ENCODE results near the gene CHD5. TPM values are rescaled to one million over a fixed set of nuclear protein-coding genes. Genes with fewer than 3 reads are reported as not detected.
A peak's percentile ranks its signal among the peaks of the same experiment; 100 is the strongest.

CHD5 gene
- total RNA-seq, 1 experiment from 2014 or later, result not detected

DNA sequence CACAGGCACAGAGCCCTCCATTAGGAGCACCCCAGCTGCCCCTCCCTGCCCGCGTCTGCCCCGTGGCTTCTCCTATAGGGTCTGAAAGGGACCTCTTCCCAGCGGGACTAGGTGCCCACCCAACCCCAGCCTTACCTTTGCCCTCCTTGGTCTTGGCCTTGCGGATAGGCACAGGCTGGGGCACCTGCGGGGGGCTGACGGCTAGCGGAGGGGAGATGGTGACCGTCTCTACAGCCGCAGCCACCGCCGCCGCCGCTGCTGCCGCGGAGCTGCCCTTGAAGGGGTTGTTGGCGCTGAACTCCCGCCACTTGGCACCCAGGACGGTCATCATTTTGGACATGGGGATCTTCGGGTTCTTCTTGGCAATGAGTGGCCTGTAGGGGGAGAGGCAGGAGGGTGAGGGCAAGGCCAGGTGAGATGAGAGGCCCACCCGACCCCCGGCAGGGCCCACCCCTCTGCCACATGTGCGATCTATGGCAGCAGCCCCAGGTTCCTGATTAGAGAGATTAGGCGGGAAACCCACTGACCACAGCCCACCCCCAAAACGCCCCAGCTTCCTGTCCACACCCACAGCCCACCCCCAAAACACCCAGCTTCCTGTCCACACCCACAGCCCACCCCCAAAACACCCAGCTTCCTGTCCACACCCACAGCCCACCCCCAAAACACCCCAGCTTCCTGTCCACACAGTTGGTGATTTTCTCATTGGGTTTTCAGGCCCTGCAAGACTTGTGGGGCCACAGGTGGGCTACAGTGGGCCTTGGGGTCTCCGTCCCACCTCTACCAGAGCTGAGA lies 25.4 kb downstream of the CHD5 start:
- no peak for DNase-seq (ENCODE audit: low read depth)

DNA sequence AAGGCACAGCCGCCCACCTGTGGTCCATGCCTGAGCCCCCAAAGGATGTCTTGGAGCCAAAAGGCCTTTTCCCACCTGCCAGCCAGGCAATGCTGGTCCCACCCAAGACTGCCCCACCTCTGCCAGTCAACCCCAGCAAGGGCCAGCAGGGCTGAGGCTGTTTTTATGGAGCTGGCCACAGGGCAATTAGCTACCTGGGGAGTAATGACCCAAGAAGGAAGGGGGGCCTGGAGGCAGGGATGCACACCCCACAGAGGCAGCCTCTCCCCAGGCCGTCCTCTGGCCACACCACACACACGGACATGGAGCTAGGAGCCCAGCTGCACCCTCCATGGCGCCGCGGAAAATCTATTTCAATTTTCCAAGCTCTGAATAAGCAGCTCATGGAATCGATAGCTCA lies 27.2 kb downstream of the CHD5 start:
- no peak for DNase-seq (ENCODE audit: low read depth)

DNA sequence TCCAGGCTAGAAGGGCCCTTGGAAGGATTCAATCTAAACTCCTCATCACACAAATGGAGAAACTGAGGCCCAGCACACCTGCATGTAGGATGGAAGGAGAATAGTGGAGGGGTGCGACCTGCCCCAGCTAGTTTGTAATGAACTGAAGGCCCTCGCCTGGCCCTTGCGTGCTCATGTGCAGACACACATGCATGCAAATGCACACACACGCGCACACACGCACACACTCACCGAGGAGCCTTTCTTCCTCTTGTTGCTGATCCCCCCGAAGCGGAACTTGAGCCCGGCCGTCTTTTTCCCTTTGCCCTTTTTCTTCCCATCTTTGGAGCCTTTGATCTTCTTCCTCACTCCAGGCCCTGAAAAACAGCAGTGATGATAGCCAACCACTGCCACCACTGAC lies 27.9 kb downstream of the CHD5 start:
- DNase-seq (ENCODE audit: low read depth), result no peak

DNA sequence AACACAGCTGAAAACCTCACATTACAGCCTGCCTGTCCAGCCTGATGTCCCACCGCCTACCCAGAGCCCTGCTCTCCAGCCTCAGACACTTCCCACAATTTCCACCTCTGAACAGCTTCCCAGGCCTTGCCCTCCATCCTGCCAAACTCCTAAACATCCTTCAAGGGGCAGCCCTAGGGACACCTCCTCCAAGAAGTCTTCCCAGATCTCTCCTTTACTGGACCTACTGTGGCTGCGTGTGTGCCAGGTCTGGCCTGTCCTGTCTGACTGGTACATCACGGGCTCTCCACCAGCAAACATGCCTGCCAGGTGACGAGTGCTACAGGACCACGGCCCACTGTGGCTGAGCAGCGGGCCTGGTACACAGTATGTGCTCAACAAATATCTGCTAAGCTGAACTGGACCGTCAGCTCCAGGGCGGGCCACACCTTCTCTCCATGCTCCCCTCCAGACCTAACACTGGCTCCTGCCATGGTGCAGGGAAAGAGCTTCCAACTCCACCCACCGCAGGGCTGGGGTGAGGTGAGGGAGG lies 28.8 kb downstream of the CHD5 start:
- no peak for DNase-seq (ENCODE audit: low read depth)

DNA sequence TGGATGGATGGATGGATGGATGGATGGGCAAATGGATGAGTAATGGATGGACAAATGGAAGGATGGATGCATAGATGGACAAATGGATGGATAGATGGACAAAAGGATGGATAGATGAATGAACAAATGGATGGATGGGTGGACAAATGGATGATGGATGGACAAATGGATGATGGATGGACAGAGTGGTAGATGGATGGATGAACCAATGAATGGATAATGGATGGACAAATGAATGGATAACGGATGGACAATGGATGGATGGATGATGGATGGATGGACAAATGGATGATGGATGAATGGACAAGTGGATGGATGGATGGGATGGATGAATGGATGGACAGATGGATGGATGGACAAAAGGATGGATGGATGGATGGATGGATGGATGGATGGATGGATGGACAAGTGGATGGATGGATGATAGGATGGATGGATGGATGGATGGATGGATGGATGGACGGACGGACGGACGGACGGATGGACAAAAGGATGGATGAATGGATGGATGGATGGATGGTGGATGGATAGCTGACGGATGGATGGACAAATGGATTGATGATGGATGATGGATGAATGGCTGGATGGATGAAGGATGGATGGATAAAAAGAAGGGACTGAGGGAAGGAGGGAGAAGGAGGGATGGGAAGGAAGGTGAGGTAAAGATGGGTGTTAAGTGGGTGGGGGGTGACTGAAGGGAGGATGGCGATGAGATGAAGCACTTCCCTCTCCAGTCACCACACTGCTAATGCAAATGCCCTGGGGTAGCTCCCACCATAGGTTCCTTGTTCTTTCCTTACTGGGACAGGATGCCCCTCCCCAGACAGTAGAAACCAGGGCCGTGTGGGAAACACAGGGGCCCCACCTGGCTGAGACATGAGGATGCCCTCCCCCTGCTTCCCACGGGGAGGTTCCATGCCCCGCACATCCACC lies 29.8 kb downstream of the CHD5 start:
- no peak for DNase-seq (ENCODE audit: low read depth)

DNA sequence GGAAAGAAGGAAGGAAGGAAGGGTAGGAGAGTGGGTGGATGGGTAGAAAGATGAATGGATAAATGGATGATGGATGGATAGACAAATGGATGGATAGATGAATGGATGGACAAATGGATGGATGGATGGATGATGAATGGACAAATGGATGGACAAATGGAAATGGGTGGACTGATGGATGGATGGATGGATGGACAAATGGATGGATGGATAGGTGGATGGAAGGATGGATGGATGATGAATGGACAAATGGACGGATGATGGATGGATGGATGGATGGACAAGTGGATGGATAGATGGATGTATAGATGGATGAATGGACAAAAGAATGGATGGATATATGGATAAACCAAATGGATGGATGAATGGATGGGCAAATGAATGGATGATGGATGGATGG lies 30.5 kb downstream of the CHD5 start:
- DNase-seq (ENCODE audit: low read depth), result no peak

DNA sequence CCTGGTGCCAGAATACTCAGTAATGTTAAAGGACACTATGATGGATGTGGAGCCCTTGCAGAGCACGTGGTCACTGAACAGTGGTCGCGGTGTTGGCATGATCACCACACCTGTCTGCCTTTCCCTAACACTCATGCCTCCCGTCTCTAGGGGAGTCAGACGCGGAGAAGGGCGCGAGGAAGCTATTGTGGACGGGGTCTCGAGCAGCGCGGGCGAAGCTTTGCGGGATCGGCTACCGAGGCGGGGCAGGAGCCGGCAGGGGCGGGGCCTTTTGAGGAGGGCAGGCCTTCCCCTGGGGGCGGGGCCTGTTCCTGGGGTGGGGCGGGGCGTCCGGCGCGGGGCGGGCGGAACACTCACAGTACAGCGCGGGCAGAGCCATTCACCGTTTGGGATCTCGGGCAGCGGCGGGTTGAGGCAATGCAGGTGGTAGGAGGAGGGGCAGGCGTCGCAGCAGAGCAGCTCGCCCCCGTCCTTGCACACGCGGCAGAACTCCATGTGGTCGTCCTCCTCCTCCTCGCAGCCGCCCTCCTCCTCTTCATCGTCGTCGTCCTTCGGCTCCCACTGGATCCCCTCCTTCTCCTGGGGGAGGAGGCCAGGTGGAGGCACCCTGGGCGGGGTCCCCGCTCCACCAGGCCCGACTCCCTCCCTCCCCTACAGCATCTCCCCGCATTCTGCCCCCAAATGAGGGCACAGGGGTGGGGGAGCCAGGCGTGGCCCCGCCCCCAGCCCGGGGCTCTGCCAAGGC lies 31.5 kb downstream of the CHD5 start:
- peak; percentile 17 for DNase-seq (ENCODE audit: low read depth)

DNA sequence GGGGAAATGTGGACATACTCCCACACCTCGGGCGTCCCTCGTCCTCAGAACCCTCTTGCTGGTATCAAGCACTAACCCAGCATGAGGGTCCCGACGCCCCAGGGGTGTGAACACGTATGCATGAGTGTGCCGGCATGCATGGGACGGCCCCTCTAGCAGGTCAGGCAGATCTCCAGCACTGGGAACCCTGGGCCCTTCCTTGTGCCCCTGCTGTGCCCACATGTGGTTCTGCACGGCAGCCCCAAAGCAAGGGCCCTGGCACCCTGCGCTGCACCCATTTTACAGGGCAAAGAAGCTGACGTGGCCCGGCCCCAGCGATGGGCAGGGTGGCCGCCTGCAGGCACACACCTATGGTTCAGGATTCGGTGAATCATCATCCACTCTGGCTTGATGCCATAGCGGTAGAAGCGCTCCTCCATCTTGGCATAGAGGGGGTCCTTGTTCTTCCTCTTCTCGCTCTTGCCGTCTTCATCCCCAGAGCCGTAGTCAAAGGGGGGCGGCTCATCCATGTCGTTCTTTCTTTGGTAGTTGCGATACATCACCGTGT lies 34.2 kb downstream of the CHD5 start:
- no peak for DNase-seq (ENCODE audit: low read depth)

DNA sequence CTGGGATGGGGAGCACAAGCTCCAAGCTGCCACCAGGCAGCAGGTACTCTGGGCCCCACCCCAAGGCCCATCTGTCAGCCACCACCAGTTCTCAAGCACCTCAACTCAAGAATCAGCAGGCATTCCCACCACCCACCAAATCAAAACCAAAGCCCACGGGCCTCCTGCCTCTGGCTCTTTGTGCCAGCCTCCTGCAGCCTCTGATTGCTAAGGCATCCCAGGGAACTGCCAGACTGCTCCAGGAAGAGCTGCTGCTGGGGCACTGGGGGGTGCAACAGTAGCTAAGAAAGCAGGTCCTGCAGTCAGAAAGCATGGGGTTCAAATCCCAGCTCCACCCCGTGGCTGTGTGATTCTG lies 34.7 kb downstream of the CHD5 start:
- no peak for DNase-seq (ENCODE audit: low read depth)

DNA sequence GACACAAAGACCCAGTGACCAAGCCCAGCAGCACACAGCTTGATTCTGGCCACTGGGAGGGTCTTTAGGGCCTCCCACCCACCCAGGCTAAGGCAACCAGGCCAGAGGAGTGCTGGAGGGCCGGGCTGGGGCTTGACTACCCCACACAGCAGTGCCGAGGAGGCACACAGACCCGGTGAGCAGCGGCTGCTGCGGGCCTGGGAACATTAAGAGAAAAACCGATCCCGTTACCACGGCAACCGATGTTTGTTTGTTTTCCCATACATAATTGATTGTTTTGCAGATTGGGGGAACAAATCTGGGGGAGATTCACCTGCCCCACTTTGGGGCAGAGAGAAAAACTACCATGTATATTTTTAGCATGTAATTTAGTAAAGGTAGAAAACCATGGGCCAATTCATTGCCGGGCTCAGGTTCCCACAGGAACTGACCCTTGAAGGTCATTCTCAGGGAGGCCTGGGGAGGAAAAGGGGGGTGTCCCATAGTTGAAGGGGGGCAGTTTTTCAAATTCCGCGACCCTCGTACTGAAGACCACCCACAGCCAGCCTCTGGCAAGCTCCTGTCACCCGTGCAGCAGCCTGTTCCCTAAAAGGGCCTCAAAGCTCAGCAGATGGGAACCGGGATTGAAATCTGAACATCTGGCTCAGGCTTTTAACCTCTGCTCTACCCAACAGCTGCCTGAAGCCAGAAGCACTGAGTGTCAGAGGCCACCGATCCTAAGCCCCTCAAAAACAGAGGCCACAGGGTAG lies 35.3 kb downstream of the CHD5 start:
- no peak for DNase-seq (ENCODE audit: low read depth)

DNA sequence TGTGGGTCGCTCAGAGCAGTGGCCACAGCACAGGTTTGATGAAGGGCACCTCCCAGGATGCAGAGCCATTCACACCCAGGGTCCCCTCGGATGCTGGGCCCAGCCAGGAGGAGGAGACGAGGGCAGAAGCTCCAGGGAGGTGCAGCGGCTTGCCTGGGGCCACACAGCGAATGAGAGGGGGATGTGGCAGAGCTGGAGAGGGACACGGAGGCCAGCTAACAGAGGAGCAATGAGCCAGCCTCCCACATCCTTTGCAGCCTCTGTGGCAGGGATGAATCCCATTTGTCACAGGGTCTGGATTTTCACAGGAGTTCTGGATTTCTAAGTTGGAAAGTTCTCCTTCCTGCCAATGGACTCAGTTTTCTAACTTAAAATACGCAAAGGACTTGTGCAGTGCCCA lies 35.9 kb downstream of the CHD5 start:
- no peak for DNase-seq (ENCODE audit: low read depth)

DNA sequence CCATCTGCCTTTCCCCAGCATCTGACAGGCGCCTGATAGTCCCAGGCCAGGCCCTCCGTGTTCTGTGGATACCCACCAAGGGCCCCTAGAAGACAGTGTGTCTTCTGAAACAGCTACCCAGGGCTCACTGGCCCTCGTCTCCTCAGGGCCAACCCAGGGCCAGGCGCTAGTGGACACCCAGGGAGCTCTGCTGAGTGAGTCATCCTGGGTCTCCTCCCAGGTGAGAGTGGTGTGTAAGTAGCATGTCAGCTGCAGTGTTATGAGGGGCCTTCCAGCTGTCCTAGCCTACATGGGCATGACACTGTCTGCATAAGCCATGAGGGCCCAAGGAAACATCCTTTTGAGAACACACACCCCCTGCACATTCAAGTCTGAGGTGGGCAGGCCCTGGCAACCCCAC lies 36.7 kb downstream of the CHD5 start:
- no peak for DNase-seq (ENCODE audit: low read depth)

DNA sequence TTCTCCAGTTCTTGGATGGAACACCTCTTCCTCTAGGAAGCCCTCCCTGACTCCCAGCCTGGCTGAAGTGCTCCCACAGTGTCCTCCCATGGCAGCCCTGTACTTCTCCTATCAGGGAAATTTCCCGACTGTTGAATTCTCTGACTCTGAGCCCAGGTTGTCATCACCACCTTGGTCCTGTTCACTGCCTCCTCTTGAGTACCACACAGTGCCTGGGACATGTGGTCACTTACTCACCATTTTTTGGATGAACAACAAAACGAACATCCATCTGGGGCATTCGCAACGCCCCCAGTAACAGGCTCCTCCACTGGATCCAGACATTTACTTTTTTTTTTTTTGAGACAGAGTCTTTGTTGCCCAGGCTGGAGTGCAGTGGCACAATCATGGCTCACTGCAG lies 37.4 kb downstream of the CHD5 start:
- DNase-seq (ENCODE audit: low read depth), result no peak

DNA sequence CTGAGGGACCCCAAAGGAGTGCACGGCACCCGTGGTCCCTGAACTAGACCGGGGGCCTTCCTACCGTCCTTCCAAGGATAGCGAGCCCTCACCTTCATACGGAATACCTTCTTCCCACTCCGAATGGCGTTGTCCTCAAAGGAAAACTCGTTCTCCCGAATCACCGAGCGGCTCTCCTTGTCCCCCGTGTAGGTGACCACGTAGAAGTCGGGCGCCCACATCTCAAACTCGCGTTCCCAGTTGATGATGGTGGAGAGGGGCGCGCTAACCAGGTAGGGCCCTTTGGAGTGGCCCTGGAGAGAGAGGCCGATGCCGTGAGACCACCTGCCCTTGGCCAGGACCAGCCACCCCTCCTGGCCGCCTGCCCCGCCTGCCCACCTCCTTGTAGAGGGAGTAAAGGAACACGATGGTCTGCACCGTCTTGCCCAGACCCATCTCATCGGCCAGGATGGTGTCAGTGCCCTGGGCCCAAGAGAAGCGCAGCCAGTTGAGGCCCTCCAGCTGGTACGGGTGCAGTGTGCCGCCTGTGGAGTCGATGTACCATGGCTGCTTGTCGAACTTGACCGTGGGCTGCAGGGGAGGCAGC lies 38.0 kb downstream of the CHD5 start:
- DNase-seq (ENCODE audit: low read depth), result no peak

DNA sequence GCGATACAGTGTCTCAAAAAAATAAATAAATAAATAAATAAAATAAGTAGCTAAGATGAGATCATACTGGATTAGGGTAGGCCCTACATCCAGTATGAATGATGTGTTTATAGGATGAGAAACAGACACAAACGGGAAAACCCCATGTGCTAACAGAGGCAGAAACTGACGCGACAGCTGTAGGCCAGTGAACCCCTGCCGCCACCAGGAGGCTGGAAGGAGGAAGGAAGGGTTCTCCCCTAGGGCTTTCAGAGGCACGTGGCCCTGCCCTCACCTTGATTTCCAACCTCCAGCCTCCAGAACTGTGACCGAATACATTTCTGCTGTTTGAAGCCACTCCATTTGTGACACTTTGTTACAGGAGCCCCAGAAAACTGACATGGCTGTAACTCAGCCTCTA lies 38.5 kb downstream of the CHD5 start:
- DNase-seq (ENCODE audit: low read depth), result peak; percentile 29

DNA sequence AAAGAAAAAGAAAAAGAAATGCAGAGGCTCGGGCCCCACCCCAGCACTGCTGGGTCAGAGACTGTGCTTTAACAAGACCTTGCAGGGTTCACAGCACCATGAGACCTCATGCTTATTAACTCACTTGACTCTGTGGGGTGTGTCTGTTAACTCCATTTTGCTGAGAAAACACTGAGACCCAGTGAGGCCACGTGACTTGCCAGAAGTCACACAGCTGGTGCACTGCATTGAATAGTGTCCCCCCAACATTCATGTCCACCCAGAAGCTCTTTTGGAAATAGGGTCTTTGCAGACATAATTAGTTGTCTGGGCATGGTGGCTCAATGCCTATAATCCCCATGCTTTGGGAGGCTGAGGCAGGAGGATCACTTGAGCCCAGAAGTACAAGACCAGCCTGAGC lies 39.7 kb downstream of the CHD5 start:
- no peak for DNase-seq (ENCODE audit: low read depth)

DNA sequence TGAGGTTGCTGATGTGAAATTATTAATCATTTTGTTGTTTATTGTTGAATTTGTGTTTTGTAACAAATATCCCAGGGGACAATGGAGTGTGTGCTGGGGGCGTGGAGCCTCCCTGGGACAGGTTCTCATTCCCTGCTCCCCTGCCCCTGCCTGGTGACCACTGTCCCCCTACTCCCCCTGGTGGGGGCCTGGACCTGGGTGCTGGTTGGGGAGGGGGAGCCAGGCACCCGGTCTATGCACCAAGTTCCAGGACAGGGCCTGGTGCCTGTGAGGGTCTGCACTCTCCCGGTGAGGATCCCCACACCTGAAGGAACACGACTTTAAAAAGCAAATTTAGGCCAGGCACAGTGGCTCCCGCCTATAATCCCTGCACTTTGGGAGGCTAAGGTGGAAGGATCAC lies 42.4 kb downstream of the CHD5 start:
- no peak for DNase-seq (ENCODE audit: low read depth)

DNA sequence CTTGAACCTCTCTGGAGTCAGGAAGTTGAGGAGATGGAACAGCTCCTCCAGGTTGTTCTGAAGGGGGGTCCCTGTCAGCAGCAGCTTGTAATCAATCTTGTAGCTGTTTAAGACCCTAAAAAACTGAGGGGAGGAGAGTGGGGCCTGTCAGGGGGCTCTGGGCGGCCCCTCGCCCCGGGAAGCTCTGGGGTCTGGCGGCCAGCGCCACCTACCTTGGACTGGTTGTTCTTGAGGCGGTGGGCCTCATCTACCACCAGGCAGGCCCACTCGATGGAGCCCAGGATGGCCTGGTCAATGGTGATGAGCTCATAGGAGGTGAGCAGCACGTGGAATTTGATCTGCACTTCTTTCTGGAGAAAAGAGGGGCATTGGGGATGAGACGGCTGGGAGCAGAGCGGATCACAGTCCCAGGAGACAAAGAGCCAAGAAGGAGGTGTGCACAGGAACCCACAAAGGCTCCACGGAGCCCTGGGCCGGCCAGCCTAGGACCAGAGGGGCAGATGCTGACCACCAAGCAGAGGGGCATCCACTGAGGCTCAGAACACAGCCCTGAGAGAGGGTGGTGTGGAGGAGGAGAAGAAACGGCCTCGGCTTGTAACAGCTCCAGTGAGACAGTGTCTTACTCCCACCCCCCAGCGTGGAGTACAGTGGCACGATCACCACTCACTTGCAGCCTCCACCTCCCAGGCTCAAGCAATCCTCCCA lies 43.5 kb downstream of the CHD5 start:
- DNase-seq (ENCODE audit: low read depth), result no peak

DNA sequence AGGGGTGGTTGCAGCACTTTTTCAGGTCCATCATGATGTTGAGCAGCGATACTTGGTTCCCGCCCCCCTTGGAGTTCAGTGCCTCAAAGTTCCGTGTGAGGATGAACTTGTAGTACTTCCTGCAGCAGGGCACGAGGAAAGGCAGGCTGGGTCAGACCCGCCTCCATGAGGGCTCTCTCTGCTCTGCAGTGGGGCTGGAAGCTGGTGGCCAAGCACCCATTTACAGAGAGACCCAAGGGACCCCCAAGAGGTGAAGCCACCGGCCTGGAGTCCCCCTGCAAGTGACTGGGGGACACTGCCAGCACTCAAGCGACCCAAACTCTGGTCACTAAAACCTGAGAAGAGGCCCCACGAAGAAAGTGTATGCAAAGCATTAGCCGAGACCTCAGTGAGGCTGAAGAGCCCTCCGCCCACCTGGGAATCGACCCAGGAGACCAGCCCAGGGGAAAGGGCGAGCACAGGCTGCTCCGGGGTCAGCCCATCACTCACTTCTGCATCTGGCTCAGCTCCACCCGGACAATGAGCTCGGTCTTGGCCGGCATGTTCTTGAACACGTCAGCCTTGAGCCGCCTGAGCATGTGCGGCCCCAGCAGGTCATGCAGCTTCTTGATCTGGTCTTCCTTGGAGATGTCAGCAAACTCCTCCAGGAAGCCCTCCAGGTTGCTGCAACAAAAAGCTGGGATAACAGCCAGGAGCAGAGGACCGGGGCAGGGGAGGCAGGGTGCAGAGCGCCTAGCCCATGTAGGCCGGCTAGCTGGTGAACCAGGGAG lies 45.2 kb downstream of the CHD5 start:
- DNase-seq (ENCODE audit: low read depth), result no peak

Measured in RPMI7951 (cell line).